Tibial nerve (tissue), 4 donors: ENCODE results near the gene PPP1R15B. TPM values are rescaled to one million over a fixed set of nuclear protein-coding genes. Genes with fewer than 3 reads are reported as not detected.
A peak's percentile ranks its signal among the peaks of the same experiment; 100 is the strongest.

ENCODE experiments used
- DNase-seq, 2 donors: peaks; one replicate each; pipeline ENCODE4 v3.0.0-alpha.2; 2019; ENCODE audit warnings: low spot score in 2 of 2
- H3K27ac ChIP-seq, 4 donors: fragments of 200-600 bp; sonication (generic) in 3 of 4; one replicate each; pipeline ENCODE4 v1.5.1; 2017 to 2019; ENCODE audit warnings: mild to moderate bottlenecking in 1 of 4
- H3K27me3 ChIP-seq, 2 donors: fragments of 200-600 bp; sonication (generic) in 1 of 2; one replicate each; pipeline versions ENCODE4 v1.5.1 to v1.6.0; 2017 to 2019
- H3K36me3 ChIP-seq, 3 donors: fragments of 200-600 bp; sonication (generic); one replicate each; pipeline ENCODE4 v1.5.1; 2018 to 2019
- H3K4me1 ChIP-seq, 4 donors: fragments of 200-600 bp; sonication (generic) in 3 of 4; one replicate each; pipeline ENCODE4 v1.5.1; 2017 to 2019
- H3K4me3 ChIP-seq, 4 donors: fragments of 200-600 bp; sonication (generic) in 3 of 4; one replicate each; pipeline ENCODE4 v1.5.1; 2017 to 2019; ENCODE audit warnings: mild to moderate bottlenecking in 1 of 4, moderate library complexity in 1 of 4
- H3K9me3 ChIP-seq, 4 donors: fragments of 200-600 bp; sonication (generic) in 3 of 4; one replicate each; pipeline ENCODE4 v1.5.1; 2017 to 2019
- EP300 ChIP-seq, 2 donors: sonication (generic); formaldehyde crosslinking; IDR thresholded peaks; one replicate each; pipeline ENCODE4 v1.6.1; 2017; ENCODE audit warnings: antibody characterized with exemption in 2 of 2, mild to moderate bottlenecking in 1 of 2
- POLR2A ChIP-seq, 2 donors: fragments of 450-650 bp; IDR thresholded peaks; one replicate each; pipeline ENCODE4 v1.6.1; 2017; ENCODE audit warnings: antibody characterized with exemption in 2 of 2, mild to moderate bottlenecking in 2 of 2, moderate library complexity in 2 of 2
- WGBS, 2 donors: methylation state at CpG; one replicate each; pipeline ENCODE4 v1.1.5; 2018; 5-methylcytosine and 5-hydroxymethylcytosine counted together
- total RNA-seq, 4 donors: library from RNA; depleted of rRNA; stranded (reverse); fragments of >200 nt; gene quantifications; one replicate each; pipeline ENCODE4 v1.1.0, GENCODE V29; 2016
- TF ChIP-seq, protein P1 (sequence below), 5 experiments: fragments of 200-600 bp in 3 of 5; fragments of 450-650 bp in 2 of 5; sonication (generic) in 3 of 5; IDR thresholded peaks; one replicate each; pipeline ENCODE4 v1.5.1; 2016 to 2019; ENCODE audit warnings: antibody characterized with exemption in 5 of 5, mild to moderate bottlenecking in 3 of 5, moderate library complexity in 2 of 5

Gene PPP1R15B
- total RNA-seq, 4 donors from 2014 or later, result 42.9 to 59.9 (median 49.2) TPM

DNA sequence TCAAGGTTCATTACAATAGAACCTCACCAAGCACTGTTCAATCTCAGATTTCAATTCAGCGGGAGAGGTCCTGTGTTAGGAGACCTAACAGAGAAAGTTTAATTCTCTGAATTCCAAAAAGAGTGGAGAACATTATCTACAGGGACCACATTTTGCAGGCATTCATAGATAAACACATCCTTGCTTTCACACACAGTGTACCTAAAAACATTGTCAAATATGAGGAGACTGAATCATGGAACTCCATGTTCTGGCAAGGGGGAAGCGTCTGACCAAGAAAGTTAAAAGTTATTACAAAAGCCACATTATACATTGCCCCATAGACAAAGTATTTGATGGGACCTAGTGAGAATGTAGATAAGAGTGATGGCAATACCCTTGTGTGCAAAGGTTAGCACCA is 21.1 kb upstream of the PPP1R15B start:
- Histone ChIP-seq H3K27ac (peak overlapping the region in 2 of 4 donors; percentile 32 to 41), H3K27me3 (no peaks in the 10 kb centered on the region), H3K36me3 (peaks cover 0 to 66% (median 8%) of the 10 kb centered on the region in 3 donors), H3K9me3 (no peaks in the 10 kb centered on the region), H3K4me1 (peaks cover 0 to 49% (median 0%) of the 10 kb centered on the region in 4 donors), H3K4me3 (no peak overlapping the region)
- no peak for DNase-seq
- 83 to 94% methylated on average over 2 of the region's 2 CpGs for WGBS, 2 donors
- TF ChIP-seq EP300 (IDR thresholded peaks at IDR 0.05) (no peak), POLR2A (IDR thresholded peaks at IDR 0.05) (no peak)
- TF ChIP-seq, protein P1, sequence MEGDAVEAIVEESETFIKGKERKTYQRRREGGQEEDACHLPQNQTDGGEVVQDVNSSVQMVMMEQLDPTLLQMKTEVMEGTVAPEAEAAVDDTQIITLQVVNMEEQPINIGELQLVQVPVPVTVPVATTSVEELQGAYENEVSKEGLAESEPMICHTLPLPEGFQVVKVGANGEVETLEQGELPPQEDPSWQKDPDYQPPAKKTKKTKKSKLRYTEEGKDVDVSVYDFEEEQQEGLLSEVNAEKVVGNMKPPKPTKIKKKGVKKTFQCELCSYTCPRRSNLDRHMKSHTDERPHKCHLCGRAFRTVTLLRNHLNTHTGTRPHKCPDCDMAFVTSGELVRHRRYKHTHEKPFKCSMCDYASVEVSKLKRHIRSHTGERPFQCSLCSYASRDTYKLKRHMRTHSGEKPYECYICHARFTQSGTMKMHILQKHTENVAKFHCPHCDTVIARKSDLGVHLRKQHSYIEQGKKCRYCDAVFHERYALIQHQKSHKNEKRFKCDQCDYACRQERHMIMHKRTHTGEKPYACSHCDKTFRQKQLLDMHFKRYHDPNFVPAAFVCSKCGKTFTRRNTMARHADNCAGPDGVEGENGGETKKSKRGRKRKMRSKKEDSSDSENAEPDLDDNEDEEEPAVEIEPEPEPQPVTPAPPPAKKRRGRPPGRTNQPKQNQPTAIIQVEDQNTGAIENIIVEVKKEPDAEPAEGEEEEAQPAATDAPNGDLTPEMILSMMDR (IDR thresholded peaks at IDR 0.05), result no peak

DNA sequence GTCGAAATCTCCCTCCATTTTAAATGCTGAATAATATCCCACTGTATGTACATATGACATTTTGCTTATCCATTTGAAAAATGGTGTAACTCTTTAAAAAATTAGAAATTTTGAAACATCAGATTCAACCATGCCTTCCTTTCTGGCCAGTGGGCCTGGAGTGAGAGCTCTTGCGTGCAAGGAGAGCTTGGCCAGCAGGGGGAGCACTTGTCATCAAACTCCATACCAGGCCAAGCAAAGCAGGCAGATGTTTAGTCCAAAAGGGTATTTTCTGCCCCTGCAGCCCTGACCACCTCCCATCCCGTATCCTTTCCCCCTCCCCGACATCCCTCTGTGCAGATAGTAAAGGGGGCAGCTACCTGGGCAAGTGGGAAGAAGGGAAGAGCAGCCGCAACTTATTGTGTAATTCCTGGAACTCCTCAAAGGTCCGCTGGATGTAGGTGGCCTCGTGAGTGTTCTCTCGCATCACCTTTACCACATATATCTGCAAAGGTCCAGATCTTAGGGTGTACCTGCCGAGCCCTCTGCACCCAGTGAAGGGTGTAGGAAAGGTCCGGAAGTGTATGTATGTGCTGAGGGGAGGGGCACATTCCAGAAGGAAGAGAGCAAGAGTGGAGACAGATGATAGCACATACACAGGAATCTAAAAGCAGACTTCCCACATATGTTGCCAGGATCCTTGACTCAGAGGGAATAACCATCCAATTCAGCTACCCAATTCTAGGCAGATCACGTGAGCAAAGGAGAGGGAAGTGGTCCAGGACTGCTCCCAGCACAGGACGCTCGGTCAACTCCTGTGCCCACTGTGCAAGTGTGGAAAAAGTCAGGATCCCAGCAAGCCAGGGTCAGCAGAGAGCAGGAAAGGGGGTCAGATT is 19.9 kb upstream of the PPP1R15B start:
- 56 to 60% methylated on average over 13 of the region's 13 CpGs for WGBS, 2 donors
- H3K27me3 ChIP-seq, result no peaks in the 10 kb centered on the region
- H3K36me3 ChIP-seq, result peaks cover 0 to 66% (median 9%) of the 10 kb centered on the region in 3 donors
- H3K9me3 ChIP-seq, result no peaks in the 10 kb centered on the region
- H3K4me3 ChIP-seq, result no peak overlapping the region
- peak; percentile 78 to 92 for DNase-seq
- peak overlapping the region in 1 of 4 donors; percentile 34 for H3K27ac ChIP-seq
- peaks cover 0 to 46% (median 0%) of the 10 kb centered on the region in 4 donors for H3K4me1 ChIP-seq
- TF ChIP-seq POLR2A (IDR thresholded peaks at IDR 0.05) (no peak), EP300 (IDR thresholded peaks at IDR 0.05) (peak in 1 of 2 donors; percentile 17)
- TF ChIP-seq, protein P1 (IDR thresholded peaks at IDR 0.05), result peak; percentile 86 to 90 (median 89)

DNA sequence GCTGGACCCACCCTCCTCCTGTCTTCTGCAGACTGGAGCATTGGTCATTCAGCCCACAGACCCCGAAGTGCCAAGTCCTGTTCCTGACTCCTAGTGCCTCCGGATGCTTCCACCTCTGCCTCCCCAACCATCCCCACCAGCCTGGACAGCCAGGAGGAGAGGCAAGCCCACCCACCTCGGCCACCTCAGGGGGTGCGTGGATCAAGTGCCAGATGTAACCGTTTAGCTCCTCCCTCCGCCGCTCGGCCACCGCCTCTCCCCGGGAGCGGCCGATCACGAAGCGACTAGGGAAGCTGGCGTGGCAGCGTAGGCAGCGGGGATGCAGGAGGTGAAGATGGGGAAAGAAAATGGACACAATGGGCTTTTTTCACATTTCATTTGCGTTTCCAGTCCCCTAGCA is 18.1 kb upstream of the PPP1R15B start:
- WGBS, 2 donors, result 73 to 82% methylated on average over 18 of the region's 18 CpGs
- DNase-seq, result no peak

DNA sequence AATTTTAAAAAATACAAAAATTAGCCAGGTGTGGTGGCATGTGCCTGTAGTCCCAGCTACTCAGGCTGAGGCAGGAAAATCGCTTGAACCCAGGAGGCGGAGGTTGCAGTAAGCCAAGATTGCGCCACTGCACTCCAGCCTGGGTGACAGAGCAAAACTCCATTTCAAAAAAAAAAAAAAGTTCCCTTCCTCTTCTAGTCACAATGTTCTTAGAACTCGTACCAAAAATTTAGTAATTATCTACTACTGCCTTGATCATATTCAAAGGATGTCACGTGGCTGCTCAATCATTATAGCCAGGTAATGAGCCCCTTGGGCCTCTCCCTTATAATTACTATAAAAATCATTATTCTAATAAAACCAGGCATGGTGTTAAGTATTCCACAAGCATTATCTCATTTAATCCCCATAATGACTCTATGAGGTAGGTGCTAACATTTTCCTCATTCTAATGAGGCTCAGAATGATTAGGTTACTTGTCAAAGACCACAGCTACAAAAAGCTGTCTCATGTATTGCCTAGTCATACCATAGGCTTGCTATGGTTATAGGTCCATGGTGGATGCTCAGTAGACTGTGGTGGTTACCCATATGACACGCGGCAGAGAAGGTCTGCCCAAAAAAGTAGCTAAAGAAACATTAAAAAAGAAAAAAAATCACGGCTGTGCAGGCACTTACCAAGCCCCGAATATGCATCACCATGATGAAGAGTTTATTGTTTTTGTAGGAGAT is 15.5 kb upstream of the PPP1R15B start:
- DNase-seq, result no peak
- TF ChIP-seq, protein P1 (IDR thresholded peaks at IDR 0.05), result no peak
- TF ChIP-seq EP300 (IDR thresholded peaks at IDR 0.05) (no peak), POLR2A (IDR thresholded peaks at IDR 0.05) (no peak)
- H3K27me3 ChIP-seq, result no peaks in the 10 kb centered on the region
- H3K4me1 ChIP-seq, result peaks cover 0 to 22% (median 0%) of the 10 kb centered on the region in 4 donors
- H3K36me3 ChIP-seq, result peaks cover 0 to 61% (median 14%) of the 10 kb centered on the region in 3 donors
- H3K9me3 ChIP-seq, result no peaks in the 10 kb centered on the region
- H3K4me3 ChIP-seq, result no peak overlapping the region
- WGBS, 2 donors, result 92 to 94% methylated on average over 9 of the region's 9 CpGs
- no peak overlapping the region for H3K27ac ChIP-seq

More for the DNA sequence above, 18.1 kb upstream of the PPP1R15B start:
- Histone ChIP-seq H3K27me3 (no peaks in the 10 kb centered on the region), H3K27ac (no peak overlapping the region), H3K9me3 (no peaks in the 10 kb centered on the region), H3K36me3 (peaks cover 0 to 72% (median 14%) of the 10 kb centered on the region in 3 donors), H3K4me3 (no peak overlapping the region), H3K4me1 (peaks cover 0 to 27% (median 0%) of the 10 kb centered on the region in 4 donors)
- no peak for TF ChIP-seq EP300 (IDR thresholded peaks at IDR 0.05)
- TF ChIP-seq, protein P1 (IDR thresholded peaks at IDR 0.05), result no peak
- TF ChIP-seq POLR2A (IDR thresholded peaks at IDR 0.05), result no peak
